ENCODE data around the gene TOM1L2. TPM values are rescaled to one million over a fixed set of nuclear protein-coding genes. Genes with fewer than 3 reads are reported as not detected.

Gene TOM1L2
- total RNA-seq, 2 experiments from 2014 or later: 11.3 to 11.9 TPM

- ChIA-PET CTCF (interaction anchor here (0.6 to 2.1 kb wide), 8 partner anchors 10 to 1333 kb away, joined by 3 to 13 read pairs (median 4); no protein-coding TSS in a partner anchor), POLR2A (interaction anchor here (0.7 to 2.6 kb wide), 7 partner anchors 8 to 342 kb away, joined by 3 to 25 read pairs (median 4); partner anchors contain the start of gene RASD1)
- ATAC-seq: no peak
- H3K36me3 Mint-ChIP-seq (ENCODE audit: low read depth): peaks cover 28% of the 10 kb centered on the region
- no peaks in the 10 kb centered on the region for H3K27me3 Mint-ChIP-seq
- H3K27ac Mint-ChIP-seq: peak overlapping the region; percentile 98
- H3K9me3 Mint-ChIP-seq (ENCODE audit: low read depth): no peaks in the 10 kb centered on the region
- no peak for DNase-seq
- intact Hi-C loops (cut with DNase I, micrococcal nuclease): loop anchor here (1.0 to 5.0 kb wide), 5 partner anchors 86 to 796 kb away; partner anchors contain the start of genes COPS3 (in 1 of the 2), MPRIP (in 1 of the 2) and RAI1 (in 1 of the 2)
- H3K4me3 Mint-ChIP-seq: peak overlapping the region; percentile 77
- peaks cover 64% of the 10 kb centered on the region for H3K4me1 Mint-ChIP-seq
Measured at GRCh38 chr17:17837966-17838962, 133.9 kb downstream of the TOM1L2 start.

GRCh38 chr17:17837380-17837821, 134.8 kb downstream of the TOM1L2 start:
- H3K4me3 Mint-ChIP-seq: peak overlapping the region; percentile 94
- ChIA-PET CTCF (interaction anchor here (0.6 to 2.7 kb wide), 8 partner anchors 11 to 1484 kb away, joined by 3 to 16 read pairs (median 4); no protein-coding TSS in a partner anchor), POLR2A (interaction anchor here (0.9 to 2.6 kb wide), 4 partner anchors 9 to 341 kb away, joined by 3 to 25 read pairs (median 6); partner anchors contain the start of gene RASD1)
- peaks cover 66% of the 10 kb centered on the region for H3K4me1 Mint-ChIP-seq
- peaks cover 31% of the 10 kb centered on the region for H3K36me3 Mint-ChIP-seq (ENCODE audit: low read depth)
- ATAC-seq (no peak), DNase-seq (peak; percentile 40)
- peak overlapping the region; percentile 98 for H3K27ac Mint-ChIP-seq
- H3K9me3 Mint-ChIP-seq (ENCODE audit: low read depth): no peaks in the 10 kb centered on the region
- intact Hi-C loops (cut with DNase I, micrococcal nuclease): loop anchor here (1.0 to 5.0 kb wide), 5 partner anchors 85 to 795 kb away; partner anchors contain the start of genes COPS3 (in 1 of the 2), MPRIP (in 1 of the 2) and RAI1 (in 1 of the 2)
- H3K27me3 Mint-ChIP-seq: no peaks in the 10 kb centered on the region

- peak; percentile 85 for DNase-seq
- peaks cover 71% of the 10 kb centered on the region for H3K4me1 Mint-ChIP-seq
- peak; percentile 30 for ATAC-seq
Measured at GRCh38 chr17:17836818-17837379, 135.3 kb downstream of the TOM1L2 start, which contains the start of gene SREBF1. Gene SREBF1, minus strand, starts transcription at chr17:17836986. Its CDS starts 169 bp downstream, at chr17:17836817.

GRCh38 chr17:17836250-17836817, 135.9 kb downstream of the TOM1L2 start:
- ATAC-seq: peak; percentile 74
- H3K27ac Mint-ChIP-seq: peak overlapping the region; percentile 98
- POLR2A ChIA-PET: interaction anchor here (0.6 to 1.9 kb wide), 14 partner anchors 9 to 154 kb away, joined by 3 to 31 read pairs (median 6); partner anchors contain the start of genes DRC3 and TOM1L2
- peak; percentile 99 for DNase-seq
- no peaks in the 10 kb centered on the region for H3K9me3 Mint-ChIP-seq (ENCODE audit: low read depth)
- no peaks in the 10 kb centered on the region for H3K27me3 Mint-ChIP-seq
- CTCF ChIA-PET: interaction anchor here (0.6 to 2.7 kb wide), 9 partner anchors 13 to 153 kb away, joined by 3 to 16 read pairs (median 4); no protein-coding TSS in a partner anchor
- intact Hi-C loops (cut with DNase I, micrococcal nuclease): loop anchor here (1.0 to 5.0 kb wide), 13 partner anchors 12 to 794 kb away; partner anchors contain the start of genes ALKBH5 (in 1 of the 2), ATPAF2 (in 1 of the 2), COPS3 (in 1 of the 2) and DRG2 (in 1 of the 2)
- H3K36me3 Mint-ChIP-seq (ENCODE audit: low read depth): peaks cover 36% of the 10 kb centered on the region
- H3K4me3 Mint-ChIP-seq: peak overlapping the region; percentile 94
- peaks cover 74% of the 10 kb centered on the region for H3K4me1 Mint-ChIP-seq

More at GRCh38 chr17:17836818-17837379, 135.3 kb downstream of the TOM1L2 start, which contains the start of gene SREBF1:
- Mint-ChIP-seq H3K27me3 (no peaks in the 10 kb centered on the region), H3K9me3 (ENCODE audit: low read depth) (no peaks in the 10 kb centered on the region), H3K36me3 (ENCODE audit: low read depth) (peaks cover 36% of the 10 kb centered on the region), H3K27ac (peak within 1 kb of the TSS; percentile 98), H3K4me3 (peak within 1 kb of the TSS; percentile 94)
- ChIA-PET POLR2A (interaction anchor here (0.6 to 2.6 kb wide), 15 partner anchors 9 to 341 kb away, joined by 3 to 31 read pairs (median 6); partner anchors contain the start of genes DRC3, RASD1 and TOM1L2), CTCF (interaction anchor here (0.6 to 2.7 kb wide), 11 partner anchors 12 to 1483 kb away, joined by 3 to 16 read pairs (median 4); no protein-coding TSS in a partner anchor)
- intact Hi-C loops (cut with DNase I, micrococcal nuclease): loop anchor here (1.0 to 5.0 kb wide), 14 partner anchors 12 to 795 kb away; partner anchors contain the start of genes ALKBH5 (in 1 of the 2), ATPAF2 (in 1 of the 2), COPS3 (in 1 of the 2) and DRG2 (in 1 of the 2)

- Mint-ChIP-seq H3K36me3 (ENCODE audit: low read depth) (peaks cover 39% of the 10 kb centered on the region), H3K27me3 (no peaks in the 10 kb centered on the region), H3K9me3 (ENCODE audit: low read depth) (no peaks in the 10 kb centered on the region), H3K4me1 (peaks cover 71% of the 10 kb centered on the region), H3K27ac (peak overlapping the region; percentile 98), H3K4me3 (peak overlapping the region; percentile 94)
- POLR2A ChIA-PET: interaction anchor here (0.7 to 1.9 kb wide), 12 partner anchors 8 to 154 kb away, joined by 3 to 31 read pairs (median 6); partner anchors contain the start of genes DRC3 and TOM1L2
- CTCF ChIA-PET: interaction anchor here (0.7 to 2.7 kb wide), 6 partner anchors 14 to 83 kb away, joined by 3 to 16 read pairs (median 6); no protein-coding TSS in a partner anchor
- DNase-seq (peak; percentile 50), ATAC-seq (no peak)
- intact Hi-C loops (cut with DNase I, micrococcal nuclease): loop anchor here (1.0 to 5.0 kb wide), 13 partner anchors 11 to 793 kb away; partner anchors contain the start of genes ALKBH5 (in 1 of the 2), ATPAF2 (in 1 of the 2), COPS3 (in 1 of the 2) and DRG2 (in 1 of the 2)
Measured at GRCh38 chr17:17835415-17836249, 136.6 kb downstream of the TOM1L2 start.

GRCh38 chr17:17834974-17835373, 137.2 kb downstream of the TOM1L2 start:
- H3K4me3 Mint-ChIP-seq: peak overlapping the region; percentile 94
- ATAC-seq (no peak), DNase-seq (no peak)
- H3K27ac Mint-ChIP-seq: peak overlapping the region; percentile 98
- peaks cover 70% of the 10 kb centered on the region for H3K4me1 Mint-ChIP-seq
- H3K36me3 Mint-ChIP-seq (ENCODE audit: low read depth): peaks cover 39% of the 10 kb centered on the region
- no peaks in the 10 kb centered on the region for H3K9me3 Mint-ChIP-seq (ENCODE audit: low read depth)
- intact Hi-C loops (cut with DNase I, micrococcal nuclease): loop anchor here (5.0 kb wide), 3 partner anchors 83 to 793 kb away; partner anchors contain the start of genes MPRIP (in 1 of the 2) and RAI1 (in 1 of the 2)
- ChIA-PET CTCF (interaction anchor here (0.6 to 2.7 kb wide), 4 partner anchors 12 to 153 kb away, joined by 4 to 16 read pairs (median 7); no protein-coding TSS in a partner anchor), POLR2A (interaction anchor here (1.3 to 1.9 kb wide), 2 partner anchors 10 to 15 kb away, joined by 4 to 9 read pairs; no protein-coding TSS in a partner anchor)
- no peaks in the 10 kb centered on the region for H3K27me3 Mint-ChIP-seq

GRCh38 chr17:17833658-17834357, 138.4 kb downstream of the TOM1L2 start:
- ChIA-PET CTCF (interaction anchor here (0.9 to 1.7 kb wide), 6 partner anchors 10 to 152 kb away, joined by 3 to 9 read pairs (median 4); no protein-coding TSS in a partner anchor), POLR2A (interaction anchor here (0.6 to 1.9 kb wide), 3 partner anchors 9 to 45 kb away, joined by 3 to 9 read pairs (median 4); no protein-coding TSS in a partner anchor)
- intact Hi-C loops (cut with DNase I, micrococcal nuclease): no loop called here
- peaks cover 39% of the 10 kb centered on the region for H3K36me3 Mint-ChIP-seq (ENCODE audit: low read depth)
- ATAC-seq: no peak
- DNase-seq: no peak
- H3K27me3 Mint-ChIP-seq: no peaks in the 10 kb centered on the region
- peaks cover 64% of the 10 kb centered on the region for H3K4me1 Mint-ChIP-seq
- peak overlapping the region; percentile 94 for H3K4me3 Mint-ChIP-seq
- H3K9me3 Mint-ChIP-seq (ENCODE audit: low read depth): no peaks in the 10 kb centered on the region
- H3K27ac Mint-ChIP-seq: peak overlapping the region; percentile 98

GRCh38 chr17:17832032-17832363, 140.2 kb downstream of the TOM1L2 start:
- Mint-ChIP-seq H3K36me3 (ENCODE audit: low read depth) (peaks cover 39% of the 10 kb centered on the region), H3K9me3 (ENCODE audit: low read depth) (no peaks in the 10 kb centered on the region), H3K27ac (no peak overlapping the region), H3K4me3 (no peak overlapping the region), H3K27me3 (no peaks in the 10 kb centered on the region), H3K4me1 (peaks cover 61% of the 10 kb centered on the region)
- intact Hi-C loops (cut with DNase I, micrococcal nuclease): no loop called here
- DNase-seq (no peak), ATAC-seq (no peak)
- CTCF ChIA-PET: no interaction called here
- POLR2A ChIA-PET: interaction anchor here (0.6 to 1.2 kb wide), 2 partner anchors 11 to 23 kb away, joined by 3 to 4 read pairs; no protein-coding TSS in a partner anchor
